HUES6 (cell line): ENCODE measurements around the gene HLCS.
A peak's percentile ranks its signal among the peaks of the same experiment; 100 is the strongest.

Experiments used
- H3K27ac ChIP-seq: 2 replicates; pipeline ENCODE4 v1.7.0; 2013; ENCODE audit warnings: low read depth, mild to moderate bottlenecking, low read length, inconsistent platforms
- H3K27me3 ChIP-seq: 2 replicates; pipeline ENCODE4 v1.6.1; 2013; ENCODE audit warnings: low read length; ENCODE audit not compliant: control insufficient read depth, insufficient read depth
- H3K36me3 ChIP-seq: 2 replicates; pipeline ENCODE4 v1.6.1; 2013; ENCODE audit warnings: low read length; ENCODE audit not compliant: control insufficient read depth, insufficient read depth
- H3K4me1 ChIP-seq: 2 replicates; pipeline ENCODE4 v1.6.1; 2013; ENCODE audit warnings: low read length; ENCODE audit not compliant: control insufficient read depth, insufficient read depth
- H3K4me3 ChIP-seq: 2 replicates; pipeline ENCODE4 v1.5.1; 2013; ENCODE audit warnings: low read depth, low read length
- H3K9ac ChIP-seq: one replicate; pipeline ENCODE4 v1.6.1; 2013; ENCODE audit warnings: mild to moderate bottlenecking, low read length
- H3K9me3 ChIP-seq: 2 replicates; pipeline ENCODE4 v1.6.1; 2013; ENCODE audit warnings: low read depth, low read length; ENCODE audit not compliant: control insufficient read depth, insufficient read depth

Gene HLCS

GRCh38 chr21:36749935-36750575, 216.4 kb downstream of the HLCS start:
- peaks cover 42% of the 10 kb centered on the region for H3K4me1 ChIP-seq
- H3K27ac ChIP-seq = peak overlapping the region; percentile 78
- H3K27me3 ChIP-seq = peaks cover 36% of the 10 kb centered on the region
- H3K4me3 ChIP-seq = peak overlapping the region; percentile 28
- H3K9ac ChIP-seq = peak overlapping the region; percentile 59
- no peaks in the 10 kb centered on the region for H3K36me3 ChIP-seq
- H3K9me3 ChIP-seq = no peaks in the 10 kb centered on the region

GRCh38 chr21:36747815-36748383, 218.6 kb downstream of the HLCS start:
- Histone ChIP-seq H3K4me1 (peaks cover 42% of the 10 kb centered on the region), H3K9ac (peak overlapping the region; percentile 60), H3K9me3 (no peaks in the 10 kb centered on the region)

DNA sequence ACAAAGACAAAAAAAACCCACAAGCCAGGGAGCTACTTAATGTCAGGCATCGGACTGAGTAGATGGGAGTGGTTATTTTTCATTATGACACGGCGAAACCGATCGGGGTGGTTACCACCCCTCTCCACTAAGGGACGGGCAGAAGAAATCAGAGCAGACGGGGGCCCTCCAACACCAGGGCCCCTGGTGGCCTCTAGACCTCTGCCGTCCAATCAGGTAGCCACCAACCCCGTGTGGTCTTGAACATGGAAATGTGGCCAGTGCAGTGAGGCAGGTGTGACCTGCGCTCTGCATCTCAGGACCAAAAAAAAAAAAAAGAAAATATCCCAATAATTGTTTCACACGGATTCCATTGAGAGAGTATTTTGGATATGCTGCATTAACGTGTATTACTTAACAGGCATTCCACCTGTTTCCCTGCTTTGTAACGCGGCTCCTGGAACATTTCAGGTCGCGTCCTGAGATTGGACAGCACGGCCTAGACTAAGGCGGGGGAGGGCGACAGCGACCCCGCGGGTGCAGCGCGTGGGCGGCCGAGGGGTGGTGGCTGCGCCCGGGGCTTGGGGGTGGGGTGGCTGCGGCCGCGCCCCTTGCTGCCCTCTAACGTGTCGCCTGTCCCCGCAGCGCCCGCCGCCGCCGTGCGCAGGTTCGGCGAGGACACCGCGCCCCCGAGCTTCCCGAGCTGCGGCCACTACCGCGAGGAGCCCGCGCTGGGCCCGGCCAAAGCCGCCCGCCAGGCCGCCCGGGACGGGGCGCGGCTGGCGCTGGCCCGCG, 219.2 kb downstream of the HLCS start:
- no peaks in the 10 kb centered on the region for H3K9me3 ChIP-seq
- H3K4me1 ChIP-seq = peaks cover 41% of the 10 kb centered on the region
- peak overlapping the region; percentile 48 for H3K4me3 ChIP-seq
- H3K36me3 ChIP-seq = no peaks in the 10 kb centered on the region
- H3K9ac ChIP-seq = no peak overlapping the region
- H3K27me3 ChIP-seq = peaks cover 43% of the 10 kb centered on the region
- H3K27ac ChIP-seq = no peak overlapping the region

More at GRCh38 chr21:36747815-36748383, 218.6 kb downstream of the HLCS start:
- H3K27me3 ChIP-seq = peaks cover 43% of the 10 kb centered on the region
- H3K27ac ChIP-seq = no peak overlapping the region
- H3K36me3 ChIP-seq = no peaks in the 10 kb centered on the region
- H3K4me3 ChIP-seq = peak overlapping the region; percentile 63

DNA sequence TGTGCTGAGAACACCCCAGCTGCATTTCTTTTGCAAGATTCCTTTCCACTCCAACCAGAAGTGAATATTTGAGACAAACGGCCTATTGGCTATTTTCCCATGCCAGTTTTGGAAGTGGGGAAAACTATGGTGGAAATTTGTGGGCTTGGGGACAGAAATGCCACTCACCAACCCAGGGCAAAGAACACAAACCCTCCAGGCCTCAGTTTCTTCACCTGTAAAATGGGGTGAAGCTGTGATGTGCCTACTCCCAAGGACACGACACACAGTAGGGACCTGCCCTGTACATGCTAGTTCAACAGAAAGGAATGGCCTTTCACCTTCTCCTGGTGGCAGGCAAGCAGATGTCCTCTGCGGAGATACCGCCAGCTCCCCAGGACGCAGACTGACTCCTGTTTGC, 221.0 kb downstream of the HLCS start:
- no peaks in the 10 kb centered on the region for H3K36me3 ChIP-seq
- no peak overlapping the region for H3K27ac ChIP-seq
- peaks cover 43% of the 10 kb centered on the region for H3K27me3 ChIP-seq
- no peak overlapping the region for H3K4me3 ChIP-seq
- peaks cover 23% of the 10 kb centered on the region for H3K4me1 ChIP-seq
- no peak overlapping the region for H3K9ac ChIP-seq
- H3K9me3 ChIP-seq = no peaks in the 10 kb centered on the region

DNA sequence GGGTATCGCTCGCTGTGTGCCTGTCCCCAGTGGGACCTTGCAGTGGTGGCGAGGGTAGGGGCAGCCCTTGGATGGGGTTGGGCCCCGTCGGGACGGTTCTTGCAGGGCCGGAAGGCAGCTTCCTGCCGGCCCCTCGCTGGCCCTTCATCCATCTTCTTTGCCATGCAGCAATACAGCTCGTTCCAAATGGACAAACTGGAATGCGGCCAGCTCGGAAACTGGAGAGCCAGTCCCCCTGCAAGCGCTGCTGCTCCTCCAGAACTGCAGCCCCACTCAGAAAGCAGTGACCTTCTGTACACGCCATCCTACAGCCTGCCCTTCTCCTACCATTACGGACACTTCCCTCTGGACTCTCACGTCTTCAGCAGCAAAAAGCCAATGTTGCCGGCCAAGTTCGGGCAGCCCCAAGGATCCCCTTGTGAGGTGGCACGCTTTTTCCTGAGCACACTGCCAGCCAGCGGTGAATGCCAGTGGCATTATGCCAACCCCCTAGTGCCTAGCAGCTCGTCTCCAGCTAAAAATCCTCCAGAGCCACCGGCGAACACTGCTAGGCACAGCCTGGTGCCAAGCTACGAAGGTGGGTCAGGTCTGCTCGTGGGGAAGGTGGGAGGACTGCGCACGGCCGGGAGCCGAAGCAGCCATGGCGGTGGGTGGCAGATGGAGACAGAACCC, 221.8 kb downstream of the HLCS start:
- Histone ChIP-seq H3K27me3 (peaks cover 43% of the 10 kb centered on the region), H3K9me3 (no peaks in the 10 kb centered on the region), H3K9ac (no peak overlapping the region), H3K36me3 (no peaks in the 10 kb centered on the region), H3K4me1 (peaks cover 16% of the 10 kb centered on the region), H3K27ac (no peak overlapping the region), H3K4me3 (no peak overlapping the region)

DNA sequence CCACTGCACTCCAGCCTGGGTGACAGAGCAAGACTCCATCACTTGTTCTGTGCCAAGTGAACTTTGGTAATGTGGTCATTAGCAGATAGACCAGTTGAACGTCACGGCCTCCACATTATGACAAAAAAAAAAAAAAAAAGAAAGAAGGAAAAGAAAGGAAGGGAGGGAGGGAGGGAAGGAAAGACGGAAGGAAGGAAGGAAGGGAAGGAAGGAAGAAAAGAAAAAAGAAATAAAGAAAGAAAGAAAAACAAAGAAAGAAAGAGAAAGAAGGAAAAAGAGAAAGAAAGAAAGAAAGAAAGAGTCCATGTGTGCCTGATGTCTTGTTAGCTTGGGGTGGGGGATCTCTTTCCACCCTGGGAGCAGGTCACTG, 222.3 kb downstream of the HLCS start:
- Histone ChIP-seq H3K9me3 (no peaks in the 10 kb centered on the region), H3K36me3 (no peaks in the 10 kb centered on the region), H3K4me1 (peaks cover 11% of the 10 kb centered on the region), H3K27me3 (peaks cover 40% of the 10 kb centered on the region), H3K27ac (no peak overlapping the region), H3K4me3 (no peak overlapping the region), H3K9ac (no peak overlapping the region)

- Histone ChIP-seq H3K4me3 (no peak overlapping the region), H3K9ac (no peak overlapping the region), H3K27ac (no peak overlapping the region), H3K27me3 (peaks cover 33% of the 10 kb centered on the region), H3K36me3 (no peaks in the 10 kb centered on the region), H3K9me3 (no peaks in the 10 kb centered on the region), H3K4me1 (peaks cover 4% of the 10 kb centered on the region; the same call in 1 of the 2 replicates)
Measured at GRCh38 chr21:36743446-36743845, 223.0 kb downstream of the HLCS start.

DNA sequence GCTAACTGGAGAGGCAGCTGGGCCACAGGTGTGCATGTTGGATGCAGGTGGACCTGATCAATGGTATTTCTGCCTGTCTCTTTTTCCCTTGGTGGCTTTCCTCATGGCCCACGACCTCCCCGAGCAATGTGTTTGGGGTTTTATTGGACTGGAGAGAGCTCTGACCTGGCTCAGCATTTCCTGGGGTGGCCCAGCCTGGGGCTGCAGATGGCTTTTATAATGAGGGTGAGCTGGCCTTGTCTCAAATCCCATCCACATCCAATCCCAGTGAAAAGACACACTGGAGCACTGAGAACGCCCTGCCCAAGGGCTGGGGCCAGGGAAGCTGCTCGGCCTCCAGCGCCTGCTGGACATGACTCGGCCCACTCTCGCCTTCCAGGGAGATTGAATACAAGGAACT, 223.5 kb downstream of the HLCS start:
- Histone ChIP-seq H3K27ac (no peak overlapping the region), H3K9me3 (no peaks in the 10 kb centered on the region), H3K36me3 (no peaks in the 10 kb centered on the region), H3K9ac (no peak overlapping the region), H3K27me3 (peaks cover 28% of the 10 kb centered on the region), H3K4me3 (no peak overlapping the region), H3K4me1 (no peaks in the 10 kb centered on the region; the same call in 1 of the 2 replicates)

GRCh38 chr21:36741506-36741905, 225.0 kb downstream of the HLCS start:
- Histone ChIP-seq H3K4me3 (no peak overlapping the region), H3K9ac (no peak overlapping the region), H3K36me3 (no peaks in the 10 kb centered on the region), H3K9me3 (no peaks in the 10 kb centered on the region), H3K4me1 (no peaks in the 10 kb centered on the region; the same call in 1 of the 2 replicates), H3K27me3 (peaks cover 18% of the 10 kb centered on the region), H3K27ac (no peak overlapping the region)

- H3K9ac ChIP-seq = no peak overlapping the region
- H3K27ac ChIP-seq = no peak overlapping the region
- H3K4me3 ChIP-seq = no peak overlapping the region
- H3K27me3 ChIP-seq = no peaks in the 10 kb centered on the region
- no peaks in the 10 kb centered on the region for H3K9me3 ChIP-seq
- H3K36me3 ChIP-seq = no peaks in the 10 kb centered on the region
- H3K4me1 ChIP-seq = peaks cover 5% of the 10 kb centered on the region; the same call in 1 of the 2 replicates
Measured at GRCh38 chr21:36738489-36739126, 227.9 kb downstream of the HLCS start.
